Pancreas (tissue), 10 donors: ENCODE measurements around the gene ANKRD44. TPM values are rescaled to one million over a fixed set of nuclear protein-coding genes. Genes with fewer than 3 reads are reported as not detected.

Experiments
- ATAC-seq, 4 donors: fragments of 200-7000 bp; cut with Tn5 transposase; one replicate each; pipeline versions ENCODE4 v1.8.0 to v1.9.1; 2020; ENCODE audit warnings: mild to moderate bottlenecking in 4 of 4, moderate library complexity in 4 of 4
- DNase-seq, 6 donors: peaks; one replicate each; pipeline ENCODE4 v3.0.0-alpha.2; 2020
- FAIRE-seq: peaks from 2 replicates; lab custom pipeline; 2012; peaks lifted over from hg19 to GRCh38; lab: Jason Lieb, UNC
- H3K27ac ChIP-seq, 4 donors: fragments of 200-600 bp; sonication (generic); 1 replicate in 3 of 4; 2 replicates in 1 of 4; pipeline versions ENCODE4 v1.5.0 to v1.8.0; 2020
- H3K27me3 ChIP-seq, 4 donors: fragments of 200-600 bp; one replicate each; pipeline ENCODE4 v1.8.0; 2021
- H3K36me3 ChIP-seq, 3 donors: fragments of 200-600 bp; sonication (generic) in 1 of 3; one replicate each; pipeline versions ENCODE4 v1.5.0 to v1.8.0; 2020 to 2021
- H3K4me1 ChIP-seq, 3 donors: fragments of 200-600 bp; one replicate each; pipeline ENCODE4 v1.8.0; 2021
- H3K4me3 ChIP-seq, 4 donors: fragments of 200-600 bp; sonication (generic) in 2 of 4; one replicate each; pipeline versions ENCODE4 v1.5.0 to v1.8.0; 2020 to 2021
- H3K9me3 ChIP-seq, 4 donors: fragments of 200-600 bp; one replicate each; pipeline ENCODE4 v1.8.0; 2021
- WGBS, 2 donors: extraction: QIAGEN DNeasy Blood & Tissue Kit; methylation state at CpG; one replicate each; pipeline ENCODE4 v1.1.7; 2013; 5-methylcytosine and 5-hydroxymethylcytosine counted together
- intact Hi-C, 3 donors: fragments of 100-400 bp; cut with DNase I; formaldehyde crosslinking; loops; one replicate each; pipeline versions ENCODE4 v1.11.1 to v1.14.2; 2022
- polyA plus RNA-seq, 2 donors: library from polyadenylated mRNA; stranded (reverse); fragments of 200-250 nt; gene quantifications; one replicate each; pipeline ENCODE4 v1.2.3, GENCODE V29; 2013
- total RNA-seq, 6 donors: library from RNA; stranded (reverse); fragmentation: NEBNext Ultra II Directional in 4 of 6; extraction: Animal tissue kit (Norgen Biotek cat#: 25700) in 4 of 6; gene quantifications; one replicate each; pipeline versions ENCODE4 v1.2.1 to v1.2.4, GENCODE V29; 2021 to 2023
- TF ChIP-seq, protein P1 (sequence below), 4 donors: fragments of 200-600 bp; sonication (generic) in 3 of 4; IDR thresholded peaks; one replicate each; pipeline versions ENCODE4 v1.5.0 to v1.8.0; 2021; ENCODE audit warnings: antibody characterized with exemption in 4 of 4
- donor health status: healthy with polysubstance abuse.
- donor health status: DM: no; HTN: no; CAD: no; lungs with moderate emphysema.
- donor health status: DM: no; HTN: no; CAD: no.
- donor health status: control.
- donor health status: control.
- donor health status: Bipolar disorder and iron deficiency.
- donor health status: DM: yes; HTN: yes; CAD: no.
- donor health status: DM: no; HTN: no; CAD: no.
- donor health status: DM: no; HTN: no; CAD: no.
- donor health status: DM: yes; HTN: yes; CAD: no.

The ANKRD44 gene
- total and polyA plus RNA-seq, 8 donors: 1.9 to 12.5 (median 7.7) TPM

DNA sequence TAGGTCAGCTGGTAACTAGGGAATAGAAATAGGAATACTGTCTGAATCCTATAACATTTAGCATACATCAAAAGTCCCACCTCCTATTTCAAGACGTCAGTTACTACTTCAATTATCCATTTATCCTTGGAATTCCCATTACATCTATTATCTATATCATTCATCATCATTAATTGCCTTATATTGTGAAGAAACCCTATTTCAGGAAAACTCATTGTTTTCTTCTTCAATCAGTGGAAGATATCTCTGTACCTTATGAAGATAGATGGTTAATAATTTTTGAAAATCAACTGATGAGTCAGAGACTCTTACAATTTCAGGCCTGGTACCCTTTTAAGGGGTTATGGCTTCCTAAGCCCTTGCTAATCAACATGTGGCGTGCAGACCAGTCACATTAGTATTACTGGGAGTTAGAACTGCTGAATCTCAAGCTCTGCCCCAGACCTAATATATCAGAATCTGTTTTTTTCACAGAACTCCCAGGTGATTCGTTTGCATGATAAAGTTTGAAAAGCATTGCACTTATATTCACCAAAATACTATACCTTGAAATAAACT, 314.7 kb downstream of the ANKRD44 start:
- FAIRE-seq (no peak), DNase-seq (no peak), ATAC-seq (no peak)
- Histone ChIP-seq H3K4me1 (no peaks in the 10 kb centered on the region), H3K36me3 (no peaks in the 10 kb centered on the region), H3K27ac (no peak overlapping the region), H3K4me3 (no peak overlapping the region), H3K27me3 (no peaks in the 10 kb centered on the region), H3K9me3 (no peaks in the 10 kb centered on the region)
- TF ChIP-seq, protein P1, sequence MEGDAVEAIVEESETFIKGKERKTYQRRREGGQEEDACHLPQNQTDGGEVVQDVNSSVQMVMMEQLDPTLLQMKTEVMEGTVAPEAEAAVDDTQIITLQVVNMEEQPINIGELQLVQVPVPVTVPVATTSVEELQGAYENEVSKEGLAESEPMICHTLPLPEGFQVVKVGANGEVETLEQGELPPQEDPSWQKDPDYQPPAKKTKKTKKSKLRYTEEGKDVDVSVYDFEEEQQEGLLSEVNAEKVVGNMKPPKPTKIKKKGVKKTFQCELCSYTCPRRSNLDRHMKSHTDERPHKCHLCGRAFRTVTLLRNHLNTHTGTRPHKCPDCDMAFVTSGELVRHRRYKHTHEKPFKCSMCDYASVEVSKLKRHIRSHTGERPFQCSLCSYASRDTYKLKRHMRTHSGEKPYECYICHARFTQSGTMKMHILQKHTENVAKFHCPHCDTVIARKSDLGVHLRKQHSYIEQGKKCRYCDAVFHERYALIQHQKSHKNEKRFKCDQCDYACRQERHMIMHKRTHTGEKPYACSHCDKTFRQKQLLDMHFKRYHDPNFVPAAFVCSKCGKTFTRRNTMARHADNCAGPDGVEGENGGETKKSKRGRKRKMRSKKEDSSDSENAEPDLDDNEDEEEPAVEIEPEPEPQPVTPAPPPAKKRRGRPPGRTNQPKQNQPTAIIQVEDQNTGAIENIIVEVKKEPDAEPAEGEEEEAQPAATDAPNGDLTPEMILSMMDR (IDR thresholded peaks at IDR 0.05): no peak
- intact Hi-C loops: no loop called here
- 85 to 89% methylated on average over 3 of the region's 3 CpGs for WGBS, 2 donors

DNA sequence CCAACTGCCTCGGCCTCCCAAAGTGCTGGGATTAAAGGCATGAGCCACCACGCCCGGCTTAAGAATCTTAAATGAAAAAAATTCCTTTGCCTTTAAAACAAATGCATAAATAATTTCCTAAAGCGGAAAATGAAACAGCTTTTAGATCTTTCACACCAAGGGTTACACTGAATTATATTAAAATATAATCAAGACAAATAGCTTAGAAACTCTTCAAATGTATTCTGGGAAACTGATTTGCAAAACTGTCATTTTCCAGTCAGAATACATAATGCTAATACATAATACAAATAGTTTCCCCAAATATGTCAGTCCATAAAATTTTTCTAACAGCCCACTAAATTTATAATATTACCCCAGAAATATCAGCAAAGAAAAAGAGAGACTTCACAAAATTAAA, 315.8 kb downstream of the ANKRD44 start:
- ATAC-seq (no peak), DNase-seq (no peak), FAIRE-seq (no peak)
- Histone ChIP-seq H3K27ac (no peak overlapping the region), H3K9me3 (no peaks in the 10 kb centered on the region), H3K36me3 (no peaks in the 10 kb centered on the region), H3K4me3 (no peak overlapping the region), H3K27me3 (no peaks in the 10 kb centered on the region), H3K4me1 (no peaks in the 10 kb centered on the region)
- TF ChIP-seq, protein P1 (IDR thresholded peaks at IDR 0.05): no peak
- 90% methylated on average over 4 of the region's 4 CpGs for WGBS, 2 donors
- intact Hi-C loops: no loop called here

DNA sequence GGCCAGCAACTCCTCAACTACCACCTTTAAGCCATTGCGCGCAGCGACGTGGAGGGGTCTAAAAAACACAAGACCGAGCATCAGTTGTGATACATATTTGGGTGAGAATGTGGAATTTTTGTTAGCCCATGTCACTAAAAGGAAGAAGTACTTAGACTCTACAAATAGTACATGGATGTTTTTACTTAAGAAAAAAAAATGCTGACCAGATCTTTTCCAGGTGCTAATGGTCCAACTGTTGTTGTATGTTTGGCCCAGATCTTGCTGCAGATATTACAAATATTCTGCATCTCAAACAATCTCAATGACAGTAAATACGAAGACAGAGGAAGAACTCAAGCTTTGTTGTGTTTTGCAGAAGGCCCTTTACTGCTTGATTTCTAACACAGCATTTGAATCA, 317.0 kb downstream of the ANKRD44 start:
- Histone ChIP-seq H3K9me3 (no peaks in the 10 kb centered on the region), H3K4me3 (no peak overlapping the region), H3K27ac (no peak overlapping the region), H3K36me3 (no peaks in the 10 kb centered on the region), H3K27me3 (no peaks in the 10 kb centered on the region), H3K4me1 (no peaks in the 10 kb centered on the region)
- 94 to 98% methylated on average over 6 of the region's 6 CpGs for WGBS, 2 donors
- ATAC-seq (no peak), DNase-seq (no peak), FAIRE-seq (no peak)
- intact Hi-C loops: no loop called here
- TF ChIP-seq, protein P1 (IDR thresholded peaks at IDR 0.05): no peak

- FAIRE-seq: no peak
- 96 to 97% methylated on average over 1 of the region's 1 CpG for WGBS, 2 donors
- no peak for ATAC-seq
- H3K9me3 ChIP-seq: no peaks in the 10 kb centered on the region
- H3K4me1 ChIP-seq: peaks cover 0 to 11% (median 0%) of the 10 kb centered on the region in 3 donors
- no peak for DNase-seq
- H3K36me3 ChIP-seq: no peaks in the 10 kb centered on the region
- intact Hi-C loops: no loop called here
- TF ChIP-seq, protein P1 (IDR thresholded peaks at IDR 0.05): no peak
- no peaks in the 10 kb centered on the region for H3K27me3 ChIP-seq
- H3K4me3 ChIP-seq: no peak overlapping the region
- H3K27ac ChIP-seq: no peak overlapping the region
Measured at GRCh38 chr2:196992466-196992865, 318.1 kb downstream of the ANKRD44 start.

DNA sequence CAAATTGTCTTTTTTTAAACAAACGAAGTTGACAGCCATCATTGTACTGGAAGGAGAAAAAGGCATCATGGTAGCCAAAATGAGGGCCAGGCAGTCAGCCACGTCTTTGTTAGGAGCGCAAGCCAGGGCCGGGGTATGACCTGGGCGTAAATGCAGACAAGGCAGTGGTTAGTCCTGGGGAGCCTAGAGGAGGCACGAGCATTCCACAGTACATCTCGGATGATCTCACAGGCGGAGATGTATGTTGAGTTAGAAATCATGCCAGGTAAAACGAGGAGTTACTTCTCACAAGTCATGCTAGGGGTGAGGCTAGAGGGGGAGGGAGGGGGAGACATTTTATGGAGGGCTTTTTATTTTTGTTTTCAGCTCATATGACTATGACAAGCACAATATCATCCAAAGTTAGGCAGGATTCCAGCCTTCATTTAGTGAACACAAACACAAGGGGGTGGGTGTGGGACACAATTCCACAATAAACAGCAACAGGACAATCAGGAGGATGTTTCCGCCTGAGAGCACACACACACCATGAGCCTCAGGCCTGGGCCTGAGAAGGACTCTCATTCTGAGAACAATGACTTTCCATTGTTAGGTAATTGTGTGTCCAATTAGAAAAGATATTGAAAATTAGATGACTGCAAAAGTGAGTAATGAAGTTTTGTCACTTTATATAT, 319.7 kb downstream of the ANKRD44 start:
- TF ChIP-seq, protein P1 (IDR thresholded peaks at IDR 0.05): no peak
- peaks cover 0 to 15% (median 0%) of the 10 kb centered on the region in 3 donors for H3K4me1 ChIP-seq
- H3K4me3 ChIP-seq: no peak overlapping the region
- intact Hi-C loops: no loop called here
- H3K27me3 ChIP-seq: no peaks in the 10 kb centered on the region
- H3K9me3 ChIP-seq: no peaks in the 10 kb centered on the region
- ATAC-seq: no peak
- no peak for FAIRE-seq
- H3K36me3 ChIP-seq: no peaks in the 10 kb centered on the region
- no peak for DNase-seq
- 91 to 97% methylated on average over 10 of the region's 10 CpGs for WGBS, 2 donors
- H3K27ac ChIP-seq: no peak overlapping the region
